ENCODE results near the gene PCDH1. TPM values are rescaled to one million over a fixed set of nuclear protein-coding genes. Genes with fewer than 3 reads are reported as not detected.

Gene PCDH1
- total RNA-seq, 2 donors from 2014 or later: 0.56 TPM; not detected in 1

DNA sequence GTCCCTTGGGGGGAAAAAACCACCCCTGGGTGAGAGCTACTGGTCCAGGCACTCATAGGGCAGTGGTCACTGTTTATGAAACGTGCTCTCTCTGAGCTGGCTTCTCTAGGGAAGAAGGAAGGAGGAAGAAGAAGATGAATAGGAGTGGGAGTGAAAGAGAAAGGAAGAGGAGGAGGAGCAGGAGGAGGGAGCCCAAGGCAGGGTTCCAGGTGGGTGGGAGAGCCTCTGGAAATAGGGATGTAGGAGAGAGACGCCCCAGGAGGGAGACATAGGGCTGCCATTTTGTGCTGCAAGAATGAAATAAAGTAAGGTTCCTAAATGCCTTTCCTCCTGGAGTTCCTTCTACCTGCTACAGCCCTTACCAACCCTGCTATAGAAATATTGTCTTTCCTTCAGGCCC lies 65.7 kb downstream of the PCDH1 start:
- H3K9me3 Mint-ChIP-seq: no peaks in the 10 kb centered on the region
- ATAC-seq (no peak), DNase-seq (ENCODE audit: low spot score in 2 of 2) (no peak)
- H3K27ac Mint-ChIP-seq: no peak overlapping the region
- H3K36me3 Mint-ChIP-seq: no peaks in the 10 kb centered on the region

DNA sequence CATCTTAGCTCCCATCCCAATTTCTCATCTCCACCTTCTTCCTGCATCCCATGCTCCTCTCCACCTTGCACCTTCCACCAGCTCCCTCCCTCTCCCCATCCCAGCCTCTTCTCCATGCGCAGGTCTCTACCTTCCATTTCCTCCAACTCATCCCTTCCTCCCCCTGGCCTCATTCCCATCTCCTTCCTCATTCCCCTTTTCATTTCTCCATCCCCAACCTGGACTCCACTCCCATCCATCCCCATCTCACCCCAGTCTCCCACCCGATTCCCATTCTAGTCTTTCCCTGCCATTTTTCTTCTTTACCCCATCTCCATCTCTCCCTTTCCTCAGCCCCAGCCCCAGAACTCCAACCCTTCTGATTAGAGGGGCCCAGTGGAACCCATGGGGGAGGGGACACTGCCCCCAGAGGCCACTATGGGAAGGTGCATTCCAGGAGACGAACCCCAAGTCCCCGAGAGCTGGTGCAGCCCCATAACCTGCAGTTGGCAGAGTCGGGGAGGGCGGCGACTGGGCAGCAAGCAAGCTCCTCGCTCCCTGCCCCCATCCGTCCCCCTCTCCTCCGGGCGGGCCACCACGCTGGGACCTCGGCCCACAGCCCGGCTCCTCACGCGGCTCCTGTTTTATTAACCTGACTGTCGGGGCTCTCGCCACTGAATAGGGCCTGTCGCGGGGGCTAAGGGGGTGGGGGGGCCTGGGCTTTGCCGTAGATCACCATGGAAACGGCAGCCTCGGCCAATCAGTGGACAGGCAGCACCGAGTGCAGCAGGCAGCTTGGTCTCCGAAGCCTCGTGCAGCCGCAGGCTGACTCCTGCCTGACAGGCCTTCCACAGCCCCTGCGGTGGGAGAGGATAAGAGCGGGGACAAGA lies 66.7 kb downstream of the PCDH1 start:
- DNase-seq (ENCODE audit: low spot score in 2 of 2): peak in 1 of 2 donors; percentile 40

DNA sequence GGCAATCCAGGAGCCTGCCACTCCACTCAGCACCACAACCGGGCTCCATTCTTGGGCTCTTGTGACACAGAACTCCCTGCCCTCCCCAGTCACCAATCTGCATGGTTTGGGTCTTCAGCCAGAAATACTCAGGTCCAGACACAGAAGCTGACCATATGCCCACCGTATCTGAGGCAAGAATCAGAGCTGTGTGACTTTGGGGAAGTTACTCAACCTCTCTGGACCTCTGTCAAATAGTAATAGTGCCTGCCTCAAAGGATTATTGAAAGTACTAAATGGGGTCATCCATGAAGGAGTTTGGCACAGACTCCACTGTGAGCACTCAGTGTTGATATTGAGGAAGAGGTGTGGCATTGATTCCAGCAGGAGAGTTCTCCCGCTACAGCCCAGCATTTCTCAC lies 67.5 kb downstream of the PCDH1 start:
- Mint-ChIP-seq H3K27ac (no peak overlapping the region), H3K9me3 (no peaks in the 10 kb centered on the region), H3K36me3 (no peaks in the 10 kb centered on the region)
- DNase-seq (ENCODE audit: low spot score in 2 of 2) (no peak), ATAC-seq (no peak)

More for the DNA sequence above, 66.7 kb downstream of the PCDH1 start:
- H3K9me3 Mint-ChIP-seq: no peaks in the 10 kb centered on the region
- H3K27ac Mint-ChIP-seq: no peak overlapping the region
- no peaks in the 10 kb centered on the region for H3K36me3 Mint-ChIP-seq
- ATAC-seq: peak; percentile 47 to 71

DNA sequence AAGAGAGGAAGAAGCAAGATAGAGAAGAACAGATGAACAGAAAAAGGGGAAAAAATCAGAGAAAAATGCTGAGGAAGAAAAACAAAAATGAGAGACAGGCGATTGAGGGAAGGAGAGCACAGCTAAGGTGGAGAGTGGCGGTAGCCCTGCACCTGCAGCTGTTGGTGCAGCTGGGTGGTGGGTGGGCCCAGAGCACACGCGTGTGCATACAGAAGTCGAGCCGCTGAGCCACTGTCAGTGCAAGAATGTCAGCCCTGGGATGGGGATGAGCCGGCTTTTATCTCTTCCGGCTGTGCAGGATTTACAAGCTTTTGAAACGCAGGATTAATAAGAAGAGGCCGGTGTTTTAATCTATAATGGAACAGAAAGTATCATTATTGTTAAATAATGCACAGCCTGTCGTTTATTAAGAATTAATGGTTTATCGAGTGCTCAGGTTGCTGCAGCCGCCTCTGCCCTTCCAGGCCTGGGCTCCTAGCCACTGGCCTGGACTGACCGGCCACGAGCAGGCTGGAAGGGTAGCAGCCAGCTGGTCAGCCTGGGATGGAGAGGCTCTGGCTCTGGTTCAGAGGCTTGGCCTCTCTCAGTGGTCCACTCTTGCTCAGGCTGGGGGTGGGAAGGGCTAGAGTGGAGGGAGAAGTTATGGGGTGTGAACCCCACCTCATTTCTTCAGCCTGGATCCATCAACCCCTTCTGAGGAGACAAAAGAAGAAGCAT lies 68.7 kb downstream of the PCDH1 start:
- ATAC-seq: no peak
- H3K27ac Mint-ChIP-seq: no peak overlapping the region
- no peaks in the 10 kb centered on the region for H3K36me3 Mint-ChIP-seq
- DNase-seq (ENCODE audit: low spot score in 2 of 2): no peak
- no peaks in the 10 kb centered on the region for H3K9me3 Mint-ChIP-seq

DNA sequence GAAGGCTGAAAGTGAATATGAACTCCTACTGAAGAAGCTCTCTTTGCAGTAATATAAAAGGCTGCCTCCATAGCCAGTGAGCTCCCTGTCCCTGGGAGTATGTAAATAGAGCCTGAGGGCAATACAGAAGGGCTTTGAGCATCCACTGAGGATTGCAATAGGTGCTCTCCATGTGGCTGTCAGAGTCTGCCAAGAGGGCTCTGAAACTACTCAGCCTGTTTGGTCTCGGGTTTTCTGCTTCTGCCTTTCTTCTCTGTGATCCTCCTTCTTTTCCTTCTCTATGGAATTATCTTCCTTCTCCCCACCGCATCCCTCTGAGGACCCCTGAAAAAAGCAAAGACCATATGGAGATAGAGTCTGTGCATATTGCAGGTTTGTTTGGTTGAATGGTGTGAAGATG lies 69.4 kb downstream of the PCDH1 start:
- Mint-ChIP-seq H3K9me3 (no peaks in the 10 kb centered on the region), H3K36me3 (no peaks in the 10 kb centered on the region), H3K27ac (no peak overlapping the region)
- ATAC-seq: no peak
- DNase-seq (ENCODE audit: low spot score in 2 of 2): no peak

DNA sequence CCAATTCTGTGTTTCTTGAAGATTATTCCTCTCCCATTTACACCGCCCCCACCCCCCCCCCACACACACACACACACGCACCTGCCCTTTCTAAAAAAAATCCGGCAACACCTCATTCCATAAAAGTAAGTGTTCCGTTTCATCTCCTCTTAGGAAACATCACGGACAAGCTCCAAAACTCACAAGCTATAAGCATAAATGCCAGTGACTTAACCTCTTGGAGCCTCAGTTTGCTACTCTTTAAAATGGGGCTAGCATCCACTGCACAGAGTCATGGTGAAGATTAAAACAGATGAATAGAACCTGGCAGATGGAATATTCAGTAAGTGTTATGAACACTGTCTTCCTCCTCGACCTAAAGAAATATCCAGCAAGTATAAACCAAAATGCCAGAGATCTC lies 70.5 kb downstream of the PCDH1 start:
- no peaks in the 10 kb centered on the region for H3K36me3 Mint-ChIP-seq
- DNase-seq (ENCODE audit: low spot score in 2 of 2) (no peak), ATAC-seq (no peak)
- no peak overlapping the region for H3K27ac Mint-ChIP-seq
- no peaks in the 10 kb centered on the region for H3K9me3 Mint-ChIP-seq

DNA sequence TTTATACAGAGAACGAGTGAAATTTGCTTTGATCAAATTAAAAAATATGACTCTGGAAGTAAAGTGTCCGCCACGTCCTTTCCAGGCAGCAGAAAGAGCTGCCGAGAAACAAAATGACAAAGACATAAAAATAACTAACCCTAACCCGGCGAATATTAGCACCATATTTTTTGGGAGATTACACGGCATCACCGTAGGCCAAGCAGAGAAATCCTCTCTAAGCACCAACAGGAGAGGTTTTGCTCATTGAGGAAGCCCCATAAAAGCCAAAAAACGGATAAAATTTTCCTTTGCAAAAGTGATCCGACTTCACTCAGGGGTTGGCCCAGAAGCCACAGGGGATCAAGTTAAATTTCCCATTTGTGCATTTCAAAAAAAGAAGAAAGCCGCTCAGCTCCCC lies 70.9 kb downstream of the PCDH1 start:
- Mint-ChIP-seq H3K36me3 (no peaks in the 10 kb centered on the region), H3K27ac (no peak overlapping the region), H3K9me3 (no peaks in the 10 kb centered on the region)
- DNase-seq (ENCODE audit: low spot score in 2 of 2): no peak
- ATAC-seq: no peak

DNA sequence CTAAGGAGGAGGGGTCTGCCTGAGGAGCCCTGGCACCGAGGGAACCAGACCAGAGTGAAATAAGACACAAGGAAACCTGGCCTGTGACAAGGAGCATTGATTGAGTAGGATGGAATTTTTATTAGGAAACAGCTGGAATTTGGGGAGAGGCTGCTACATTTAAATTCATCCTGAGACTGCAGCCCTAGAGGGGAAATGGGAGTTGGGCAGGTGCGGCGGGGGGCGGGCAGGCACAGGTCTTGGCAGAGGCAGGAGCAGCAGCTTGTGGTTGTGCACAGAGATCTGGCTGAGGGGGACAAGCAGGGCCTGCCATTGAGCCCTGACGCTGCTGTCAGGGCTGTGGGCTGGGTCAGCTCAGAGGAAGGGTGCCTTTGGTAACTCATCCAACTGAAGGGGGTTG lies 71.6 kb downstream of the PCDH1 start:
- H3K9me3 Mint-ChIP-seq: no peaks in the 10 kb centered on the region
- no peak for ATAC-seq
- no peak for DNase-seq (ENCODE audit: low spot score in 2 of 2)
- no peaks in the 10 kb centered on the region for H3K36me3 Mint-ChIP-seq
- no peak overlapping the region for H3K27ac Mint-ChIP-seq

DNA sequence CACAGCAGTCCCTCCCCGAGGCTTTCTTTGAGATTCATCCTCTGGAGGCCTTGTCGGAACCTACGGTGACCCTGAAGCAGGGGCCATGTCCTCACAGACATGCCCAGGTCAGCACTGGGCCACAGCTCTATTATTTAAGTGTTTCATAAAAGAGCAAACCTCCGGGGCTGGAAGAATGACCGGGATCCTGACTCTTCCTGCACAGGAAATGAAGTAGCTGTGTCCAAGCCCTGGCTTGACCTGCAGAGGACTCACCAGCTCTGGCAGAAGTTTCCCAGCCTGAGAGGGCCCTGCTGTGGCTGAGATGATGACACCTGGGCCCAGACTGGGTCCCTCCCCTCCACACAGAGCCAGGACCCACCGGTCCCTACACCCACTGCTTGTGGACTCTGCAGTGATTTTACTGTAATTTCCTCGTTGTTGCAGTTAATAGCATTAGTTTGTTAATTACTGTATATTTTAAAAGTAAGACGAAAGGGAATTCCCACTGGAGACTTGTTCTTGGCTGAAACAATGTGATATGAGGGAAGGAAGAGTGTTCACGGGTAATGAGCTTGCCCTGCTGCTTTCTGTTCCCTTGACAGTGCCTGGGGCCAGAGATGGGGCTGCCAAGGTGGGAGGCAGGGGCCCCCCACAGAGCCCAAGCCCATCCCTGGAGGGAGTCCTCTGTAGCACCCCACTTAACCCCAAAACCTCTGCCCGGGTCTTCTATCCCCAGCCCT lies 72.2 kb downstream of the PCDH1 start:
- ATAC-seq: no peak
- H3K36me3 Mint-ChIP-seq: no peaks in the 10 kb centered on the region
- H3K9me3 Mint-ChIP-seq: no peaks in the 10 kb centered on the region
- no peak for DNase-seq (ENCODE audit: low spot score in 2 of 2)
- no peak overlapping the region for H3K27ac Mint-ChIP-seq

DNA sequence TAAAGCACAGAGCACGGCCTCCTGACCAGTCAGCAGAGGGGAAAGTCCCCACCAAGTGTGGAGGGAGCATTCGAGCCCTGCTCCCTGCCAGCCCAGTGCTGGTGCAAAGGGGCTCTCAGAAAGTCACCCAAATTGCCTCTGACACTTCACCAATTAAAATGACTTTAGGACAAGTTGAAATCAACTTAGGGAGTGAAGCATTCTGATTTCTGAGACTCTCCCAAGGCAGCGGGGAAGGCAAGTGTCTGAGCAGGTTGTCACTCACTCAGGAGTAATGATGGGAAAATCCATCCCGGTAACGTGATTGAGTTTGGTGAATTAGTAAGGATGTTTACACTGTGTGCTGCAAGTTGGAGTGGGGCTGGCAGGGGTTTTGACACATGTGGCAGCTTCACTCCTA lies 73.7 kb downstream of the PCDH1 start:
- ATAC-seq (no peak), DNase-seq (ENCODE audit: low spot score in 2 of 2) (no peak)
- Mint-ChIP-seq H3K9me3 (no peaks in the 10 kb centered on the region), H3K36me3 (no peaks in the 10 kb centered on the region), H3K27ac (no peak overlapping the region)

Other genes with a start within 250 kb of the PCDH1 start
- gene HDAC3, start 241.6 kb downstream of the PCDH1 start, total RNA-seq: 100 to 1,000 TPM in 1 of 2 donors, 10 to 100 TPM in 1; 70.7 to 110 TPM
- 10 to 100 TPM; 22.2 to 34.2 TPM for gene RELL2, start 241.4 kb downstream of the PCDH1 start, total RNA-seq
- 10 to 100 TPM; 44.9 to 62.9 TPM for gene FCHSD1, start 227.0 kb downstream of the PCDH1 start, total RNA-seq
- 1 to 10 TPM; 2.7 to 8.3 TPM for gene ARAP3, start 196.2 kb downstream of the PCDH1 start, total RNA-seq
- gene DELE1, start 45.5 kb upstream of the PCDH1 start, total RNA-seq: 100 to 1,000 TPM in 1 of 2 donors, 10 to 100 TPM in 1; 69.7 to 101 TPM
- under 1 TPM; 0.60 to 0.73 TPM for gene PCDH12, start 79.8 kb upstream of the PCDH1 start, total RNA-seq
- 10 to 100 TPM; 29.4 to 38.5 TPM for gene RNF14, start 90.7 kb upstream of the PCDH1 start, total RNA-seq
- 100 to 1,000 TPM; 162 to 166 TPM for gene GNPDA1, start 134.6 kb upstream of the PCDH1 start, total RNA-seq
- gene NDFIP1, start 230.4 kb upstream of the PCDH1 start, total RNA-seq: 10 to 100 TPM; 70.5 to 92.3 TPM